NOMO-1 treated with DMSO at 0.1 percent for 48 hours (cell line): ENCODE data around the gene CTR9.
A peak's percentile ranks its signal among the peaks of the same experiment; 100 is the strongest.
"Not testable (repeated sequence)": the region's sequence is repeated elsewhere in the genome, so short reads cannot be mapped to it uniquely, and the experiment has no call there.

ENCODE experiments used
- DNase-seq: peaks from one replicate; lab custom pipeline; 2025; ENCODE audit not compliant: unreplicated experiment; lab: John Stamatoyannopoulos, UW

CTR9 gene

DNA sequence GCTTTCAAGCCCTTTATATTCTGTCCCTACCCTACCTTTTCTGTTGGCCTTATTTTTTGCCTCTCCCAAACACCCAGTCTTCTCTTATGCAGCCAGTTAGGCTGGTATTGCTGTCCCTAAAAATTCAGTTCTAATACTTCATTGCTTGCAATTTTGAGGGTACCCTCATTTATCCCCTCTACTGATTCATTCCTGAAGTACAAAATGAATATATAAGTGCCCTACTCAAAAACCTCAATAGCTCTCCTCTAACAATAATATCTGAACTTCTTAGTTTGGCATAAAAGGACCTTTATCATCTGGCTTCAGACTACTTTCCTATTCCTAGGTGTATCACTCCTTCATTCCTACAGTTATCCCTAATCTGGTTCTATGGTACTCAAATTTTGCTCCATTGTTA is 62.9 kb downstream of the CTR9 start:
- no peak for DNase-seq

DNA sequence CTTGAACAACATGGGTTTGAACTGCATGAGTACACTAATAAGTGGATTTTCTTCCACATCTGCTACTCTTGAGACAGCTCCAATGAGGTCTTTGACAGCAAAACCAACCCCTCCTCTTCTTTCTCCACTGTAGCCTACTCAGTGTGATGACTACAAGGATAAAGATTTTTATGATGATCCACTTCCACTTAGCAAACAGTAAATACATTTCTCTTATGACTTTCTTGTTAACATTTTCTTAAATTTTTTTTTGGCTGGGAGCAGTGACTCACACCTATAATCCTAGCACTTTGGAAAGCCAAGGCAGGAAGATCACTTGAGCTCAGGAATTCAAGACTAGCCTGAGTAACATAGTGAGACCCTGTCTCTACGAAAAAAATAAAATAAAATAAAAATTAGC is 67.5 kb downstream of the CTR9 start:
- DNase-seq, result no peak

DNA sequence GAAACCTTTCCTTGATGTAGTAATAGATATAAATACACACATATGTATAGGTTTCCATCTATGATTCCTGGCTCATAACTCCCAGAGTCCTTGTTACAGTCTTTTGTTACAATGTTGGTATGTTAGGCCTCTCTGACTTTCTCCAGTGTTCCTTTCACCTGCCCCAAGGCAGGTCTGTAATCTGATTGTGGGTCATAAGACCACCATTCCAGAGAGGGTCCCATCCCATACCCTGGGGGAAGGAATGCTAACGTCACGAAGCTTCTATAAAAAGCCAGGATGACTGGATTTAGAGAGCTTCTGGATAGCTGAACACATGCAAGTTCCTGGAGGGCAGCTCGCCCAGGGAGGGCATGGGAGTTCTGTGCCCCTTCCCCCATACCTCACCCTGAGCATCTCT is 71.4 kb downstream of the CTR9 start:
- DNase-seq, result not testable (repeated sequence)

DNA sequence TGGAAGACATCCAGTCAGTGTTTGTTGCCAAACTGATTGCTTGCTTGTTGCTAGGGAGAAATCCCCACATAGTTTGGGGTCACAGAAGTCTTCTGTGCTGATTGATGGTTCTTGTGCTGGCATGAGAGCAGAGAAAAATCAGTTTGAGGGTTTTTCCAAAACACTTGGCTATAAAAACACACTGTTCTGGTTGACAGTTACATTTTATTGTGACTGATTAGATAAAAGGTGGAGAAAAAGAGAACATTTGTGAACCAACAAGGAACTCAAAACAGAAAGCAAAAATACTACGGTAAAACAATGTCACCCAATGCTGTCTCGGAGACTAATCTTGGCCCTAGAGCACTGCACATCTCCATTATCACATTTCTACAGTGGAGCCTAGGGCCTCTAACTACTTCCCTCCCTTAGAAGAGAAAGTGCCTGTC is 72.1 kb downstream of the CTR9 start:
- no peak for DNase-seq

DNA sequence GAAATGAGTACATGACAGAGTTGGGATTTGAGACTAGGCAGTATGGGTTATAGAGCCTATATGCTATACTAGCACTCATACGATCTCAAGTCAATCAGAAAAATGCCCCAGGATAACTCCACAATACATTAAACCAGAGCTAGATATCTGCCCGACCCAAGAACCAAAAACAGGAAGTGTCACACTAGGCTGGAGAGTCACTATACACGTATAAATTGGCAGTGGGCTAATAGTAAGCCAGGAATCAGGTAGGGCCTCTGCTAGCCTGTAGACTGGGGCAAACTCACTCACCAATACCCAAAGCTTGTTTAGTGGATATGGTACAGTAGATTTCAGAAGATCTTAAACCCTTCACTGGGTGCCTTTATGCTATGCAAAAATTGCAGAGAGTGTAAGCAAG is 73.8 kb downstream of the CTR9 start:
- DNase-seq, result peak; percentile 62

DNA sequence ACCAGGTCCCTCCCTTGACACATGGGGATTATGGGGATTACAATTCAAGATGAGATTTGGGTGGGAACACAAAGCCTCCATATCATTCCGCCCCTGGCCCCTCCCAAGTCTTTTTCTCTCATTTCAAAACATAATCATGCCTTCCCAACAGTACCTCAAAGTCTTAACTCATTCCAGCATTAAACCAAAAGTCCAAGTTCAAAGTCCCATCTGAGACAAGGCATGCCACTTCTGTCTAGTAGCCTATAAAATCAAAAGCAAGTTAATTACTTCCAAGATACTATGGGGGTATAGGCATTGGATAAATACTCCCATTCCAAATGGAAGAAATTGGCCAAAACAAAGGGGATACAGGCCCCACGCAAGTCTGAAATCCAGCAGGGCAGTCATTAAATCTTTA is 77.4 kb downstream of the CTR9 start:
- no peak for DNase-seq

DNA sequence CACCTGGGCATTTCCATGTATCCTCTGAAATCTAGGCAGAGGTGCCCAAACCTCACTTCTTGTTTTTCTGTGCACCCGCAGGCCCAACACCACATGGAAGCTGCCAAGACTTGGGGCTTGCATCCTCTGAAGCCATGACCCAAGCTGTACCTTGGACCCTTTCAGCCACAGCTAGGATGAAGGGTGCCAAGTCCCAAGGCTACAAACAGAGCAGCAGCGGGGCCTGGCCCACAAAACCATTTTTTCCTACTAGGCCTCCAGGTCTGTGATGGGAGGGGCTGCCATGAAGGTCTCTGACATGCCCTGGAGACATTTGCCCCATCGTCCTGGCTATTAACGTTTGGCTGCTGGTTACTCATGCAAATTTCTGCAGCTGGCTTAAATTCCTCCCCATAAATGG is 78.1 kb downstream of the CTR9 start:
- DNase-seq, result no peak
